HG03159 (cell line): ENCODE data around the gene U2AF1.
"Not testable (repeated sequence)": the region's sequence is repeated elsewhere in the genome, so short reads cannot be mapped to it uniquely, and the experiment has no call there.

Experiments
- ATAC-seq: cut with Tn5 transposase; IDR thresholded peaks from one replicate; pipeline ENCODE4 v1.9.1; 2021; ENCODE audit warnings: mild to moderate bottlenecking, moderate library complexity; ENCODE audit not compliant: unreplicated experiment

Gene U2AF1

GRCh38 chr21:43106965-43107793, at the start of gene U2AF1:
Gene U2AF1 (minus strand): TSS chr21:43107570. CDS start chr21:43107494, 76 bp downstream.
- not testable (repeated sequence) for ATAC-seq

- ATAC-seq: not testable (repeated sequence)
These were observed 46.2 kb upstream of the U2AF1 start for GRCh38 chr21:43153601-43154000.

- ATAC-seq: not testable (repeated sequence)
These were observed 42.0 kb upstream of the U2AF1 start for GRCh38 chr21:43149344-43149743.

DNA sequence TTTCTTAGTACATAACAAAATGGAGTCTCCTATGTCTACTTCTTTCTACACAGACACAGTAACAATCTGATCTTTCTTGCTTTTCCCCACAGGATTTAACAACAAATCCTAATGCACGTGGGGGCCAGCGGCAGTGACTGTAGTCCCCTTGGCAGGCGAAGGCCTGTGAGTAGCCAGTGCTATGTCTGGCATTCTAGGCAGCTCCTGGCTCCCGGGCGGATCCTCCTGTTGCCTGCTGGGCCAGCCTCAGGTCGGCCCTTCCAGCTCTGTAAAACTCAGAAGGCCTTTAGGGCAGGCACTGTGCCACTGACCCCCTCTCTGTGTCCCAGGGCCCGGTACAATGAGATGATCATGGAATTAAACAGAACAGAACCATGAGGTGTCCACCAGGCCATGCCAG, 40.6 kb upstream of the U2AF1 start:
- not testable (repeated sequence) for ATAC-seq

DNA sequence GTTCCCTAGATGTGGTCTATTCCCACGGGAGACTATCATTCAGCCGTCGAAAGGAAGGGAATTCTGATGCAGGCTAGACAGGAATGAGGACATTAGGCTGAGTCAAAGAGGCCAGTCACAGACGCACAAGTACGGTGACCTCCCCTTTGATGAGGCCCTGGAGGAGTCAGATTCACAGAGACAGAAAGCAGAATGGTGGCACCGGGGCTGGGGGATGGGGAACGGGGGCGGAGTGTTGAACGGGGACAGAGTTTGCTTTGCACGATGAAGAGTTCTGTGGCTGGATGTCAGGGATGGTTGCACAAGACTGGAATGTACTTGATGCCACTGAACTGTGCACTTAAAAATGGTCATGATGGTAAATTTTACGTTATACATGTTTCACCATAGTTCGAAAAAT, 39.3 kb upstream of the U2AF1 start:
- ATAC-seq: not testable (repeated sequence)

DNA sequence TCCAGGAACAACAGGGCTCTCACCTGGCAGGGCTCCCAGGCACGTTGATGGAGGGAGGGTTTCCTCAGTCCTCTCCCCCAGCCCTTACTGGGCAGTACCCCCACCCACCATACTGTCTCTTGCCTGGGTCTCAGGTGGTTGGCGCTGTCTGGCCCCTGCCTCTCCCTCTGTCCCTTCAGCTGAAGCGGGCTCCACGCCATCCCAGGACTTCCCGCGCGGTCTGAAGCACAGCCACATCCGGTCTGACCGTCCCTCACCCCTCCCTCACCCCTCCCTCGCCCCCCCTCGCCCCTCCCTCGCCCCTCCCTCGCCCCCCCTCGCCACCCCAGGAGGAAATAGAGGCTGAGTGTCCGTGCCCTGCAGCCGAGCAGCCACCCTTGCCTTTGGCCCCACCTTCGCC, 34.0 kb upstream of the U2AF1 start:
- not testable (repeated sequence) for ATAC-seq

GRCh38 chr21:43138944-43139343, 31.6 kb upstream of the U2AF1 start:
- not testable (repeated sequence) for ATAC-seq

DNA sequence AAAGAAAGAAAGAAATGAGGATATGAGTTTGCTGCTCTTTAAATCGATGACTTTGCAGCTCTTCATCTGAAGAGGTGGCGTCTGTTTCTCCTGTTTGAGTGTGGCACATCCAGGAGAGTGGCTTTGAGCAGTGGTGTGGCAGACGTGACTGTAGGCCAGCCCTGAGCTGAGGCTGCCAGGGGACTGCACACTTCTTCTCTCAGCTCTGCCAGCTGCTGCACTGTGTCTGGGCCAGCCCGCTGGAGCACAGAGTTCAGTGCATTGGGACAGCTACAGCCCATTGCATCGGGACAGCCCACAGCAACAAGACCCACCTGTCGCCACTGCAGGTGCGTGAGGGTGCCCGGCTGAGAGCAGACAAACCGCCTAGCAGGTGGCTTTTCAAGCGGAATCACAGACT, 27.1 kb upstream of the U2AF1 start:
- ATAC-seq: not testable (repeated sequence)

DNA sequence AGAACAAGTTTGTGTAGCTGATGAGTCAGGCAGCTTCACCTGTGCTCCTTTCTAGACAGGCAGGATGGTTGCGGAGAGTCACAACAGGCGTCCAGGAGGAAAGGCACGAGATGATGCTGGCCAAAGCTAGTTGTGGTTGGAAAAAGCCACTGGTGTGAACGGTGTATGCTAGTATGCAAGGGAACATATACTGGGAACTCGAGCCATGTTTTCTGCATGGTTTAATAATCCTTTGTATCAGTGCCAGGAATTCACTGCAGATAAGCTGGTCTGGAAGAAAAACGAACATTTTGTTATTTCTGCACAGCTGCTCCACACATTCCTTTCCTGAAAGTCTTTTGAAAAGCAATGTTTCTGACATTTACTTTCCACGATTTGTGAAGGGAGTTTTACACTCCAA, 22.7 kb upstream of the U2AF1 start:
- not testable (repeated sequence) for ATAC-seq

DNA sequence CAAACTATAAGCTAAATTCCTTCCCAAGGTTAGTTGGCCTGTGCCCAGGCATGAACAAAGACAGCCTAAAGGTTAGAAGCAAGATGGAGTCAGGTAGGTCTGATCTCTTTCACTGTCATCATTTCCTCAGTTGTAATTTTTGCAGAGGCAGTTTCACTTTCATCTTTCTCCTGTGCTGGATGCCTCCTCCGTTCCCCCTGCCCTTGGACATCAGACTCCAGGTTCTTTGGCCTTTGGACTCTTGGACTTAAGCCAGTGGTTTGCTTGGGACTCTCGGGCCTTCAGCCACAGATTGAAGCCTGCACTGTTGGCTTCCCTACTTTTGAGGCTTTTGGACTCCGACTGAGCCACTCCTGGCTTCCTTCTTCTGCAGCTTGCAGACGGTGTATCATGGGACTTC, 8.6 kb upstream of the U2AF1 start:
- not testable (repeated sequence) for ATAC-seq

DNA sequence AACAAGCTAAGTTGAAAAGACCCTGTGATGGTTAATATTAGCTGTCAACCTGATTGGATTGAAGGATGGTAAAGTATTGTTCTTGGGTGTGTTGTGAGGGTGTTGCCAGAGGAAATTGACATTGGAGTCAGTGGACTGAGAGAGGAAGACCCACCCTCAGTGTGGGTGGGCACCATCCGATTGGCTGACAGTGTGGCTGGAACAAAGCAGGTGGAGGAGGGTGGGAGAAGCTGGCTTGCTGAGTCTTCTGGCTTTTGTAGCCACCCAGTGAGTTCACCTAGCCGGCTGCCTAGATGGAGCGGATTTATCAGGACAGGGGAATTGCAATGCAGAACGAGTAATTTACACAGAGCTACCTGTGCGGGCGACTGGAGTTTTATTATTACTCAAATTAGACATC, 7.1 kb upstream of the U2AF1 start:
- ATAC-seq: not testable (repeated sequence)

DNA sequence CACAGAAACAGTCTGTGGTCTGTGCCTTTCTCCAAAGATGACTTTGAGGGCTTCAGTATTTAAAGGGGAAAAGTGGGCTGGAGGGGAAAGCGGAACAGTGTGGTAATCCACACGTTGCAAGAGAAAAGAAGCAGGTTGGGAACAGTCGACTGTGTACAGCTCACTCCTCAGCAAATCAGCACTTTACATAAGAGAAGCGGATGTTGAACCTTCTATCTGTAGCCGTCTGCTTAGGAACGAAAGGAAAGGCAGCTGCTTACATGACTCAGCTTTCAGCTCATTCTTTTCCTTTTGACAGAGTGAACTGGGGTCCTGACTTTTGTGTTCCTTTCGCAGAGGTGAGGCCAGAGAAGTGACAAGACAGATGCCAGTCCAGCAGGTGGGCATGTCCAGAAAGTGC, 1.6 kb upstream of the U2AF1 start:
- ATAC-seq: not testable (repeated sequence)

- not testable (repeated sequence) for ATAC-seq
These were observed 807 bp upstream of the U2AF1 start for GRCh38 chr21:43108177-43108576.

- not testable (repeated sequence) for ATAC-seq
These were observed 396 bp upstream of the U2AF1 start for GRCh38 chr21:43107794-43108137.

- ATAC-seq: not testable (repeated sequence)
These were observed 2.7 kb downstream of the U2AF1 start for GRCh38 chr21:43104642-43105041.

GRCh38 chr21:43102281-43102680, 5.1 kb downstream of the U2AF1 start:
- not testable (repeated sequence) for ATAC-seq

- ATAC-seq: not testable (repeated sequence)
These were observed 5.7 kb downstream of the U2AF1 start for GRCh38 chr21:43101676-43102075.

GRCh38 chr21:43101000-43101399, 6.4 kb downstream of the U2AF1 start:
- ATAC-seq: not testable (repeated sequence)

- not testable (repeated sequence) for ATAC-seq
These were observed 15.3 kb downstream of the U2AF1 start for GRCh38 chr21:43091979-43092614.

DNA sequence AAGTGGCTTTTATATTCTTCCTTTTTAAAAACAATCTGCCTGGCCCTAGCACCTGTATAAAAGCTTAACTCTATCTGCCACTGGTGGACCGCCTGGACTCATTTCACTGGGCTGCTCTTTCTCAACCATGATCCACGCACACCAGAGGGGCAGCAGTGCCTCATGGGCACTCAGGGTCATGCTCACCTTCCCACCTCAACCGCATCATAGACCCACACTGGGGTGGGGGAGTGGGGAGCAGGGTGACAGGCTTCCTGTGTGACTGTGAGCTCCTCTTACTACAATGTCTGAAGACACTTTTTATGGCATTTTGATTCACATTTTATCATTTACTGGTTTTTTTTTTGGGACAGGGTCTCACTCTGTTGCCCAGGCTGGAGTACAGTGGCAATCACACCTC, 16.4 kb downstream of the U2AF1 start:
- ATAC-seq: not testable (repeated sequence)

DNA sequence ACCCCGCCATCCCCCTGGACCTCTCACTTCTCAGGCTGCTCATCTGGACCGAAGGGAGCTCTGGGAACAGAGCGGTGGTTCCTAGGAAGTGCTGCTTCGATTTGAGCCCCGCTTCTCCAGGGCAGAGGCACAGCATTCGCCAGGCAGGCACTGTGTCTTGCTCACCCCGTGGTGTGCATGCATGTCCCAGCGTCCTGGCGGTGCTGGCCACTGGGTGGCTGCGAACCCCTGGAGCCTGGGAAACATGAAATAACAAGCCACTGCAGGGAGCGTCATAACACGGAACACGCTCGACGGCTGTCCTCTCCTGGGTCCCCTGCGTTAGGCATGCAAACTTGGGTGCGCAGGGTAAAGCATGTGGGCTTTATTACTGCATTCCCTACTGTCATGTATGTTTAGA, 17.9 kb downstream of the U2AF1 start:
- not testable (repeated sequence) for ATAC-seq
